ENCODE data around the gene SERPINE2.
"Not testable (repeated sequence)": the region's sequence is repeated elsewhere in the genome, so short reads cannot be mapped to it uniquely, and the experiment has no call there.

SERPINE2 gene

DNA sequence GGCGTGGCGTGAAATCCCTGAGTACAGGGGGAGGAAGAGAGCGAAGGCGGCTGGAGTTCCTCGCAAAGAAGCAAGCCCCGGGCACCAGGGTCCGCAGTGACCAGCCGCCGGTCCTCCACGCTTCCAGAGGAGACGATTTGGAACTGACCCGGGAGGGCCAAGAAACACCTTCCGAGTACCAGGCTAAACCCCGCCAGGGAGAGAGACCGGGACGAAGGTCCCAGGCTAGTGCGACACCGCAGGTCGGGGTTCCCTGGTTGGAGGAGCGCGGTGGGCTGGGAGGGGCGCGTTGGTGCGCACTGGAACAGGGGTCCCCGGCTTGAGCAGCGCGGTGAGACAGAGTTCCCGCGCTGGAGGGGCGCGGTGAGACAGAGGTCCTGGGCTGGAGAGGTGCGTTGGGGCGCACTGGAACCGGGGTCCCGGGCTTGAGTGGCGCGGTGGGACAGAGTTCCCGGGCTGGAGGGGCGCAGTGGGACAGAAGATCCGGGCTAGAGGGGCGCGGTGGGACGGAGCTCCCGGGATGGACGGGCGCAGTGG, 94.9 kb downstream of the SERPINE2 start:
- TF ChIP-seq ZFX (IDR thresholded peaks at IDR 0.05) = no peak
- TF ChIP-seq, protein P1, sequence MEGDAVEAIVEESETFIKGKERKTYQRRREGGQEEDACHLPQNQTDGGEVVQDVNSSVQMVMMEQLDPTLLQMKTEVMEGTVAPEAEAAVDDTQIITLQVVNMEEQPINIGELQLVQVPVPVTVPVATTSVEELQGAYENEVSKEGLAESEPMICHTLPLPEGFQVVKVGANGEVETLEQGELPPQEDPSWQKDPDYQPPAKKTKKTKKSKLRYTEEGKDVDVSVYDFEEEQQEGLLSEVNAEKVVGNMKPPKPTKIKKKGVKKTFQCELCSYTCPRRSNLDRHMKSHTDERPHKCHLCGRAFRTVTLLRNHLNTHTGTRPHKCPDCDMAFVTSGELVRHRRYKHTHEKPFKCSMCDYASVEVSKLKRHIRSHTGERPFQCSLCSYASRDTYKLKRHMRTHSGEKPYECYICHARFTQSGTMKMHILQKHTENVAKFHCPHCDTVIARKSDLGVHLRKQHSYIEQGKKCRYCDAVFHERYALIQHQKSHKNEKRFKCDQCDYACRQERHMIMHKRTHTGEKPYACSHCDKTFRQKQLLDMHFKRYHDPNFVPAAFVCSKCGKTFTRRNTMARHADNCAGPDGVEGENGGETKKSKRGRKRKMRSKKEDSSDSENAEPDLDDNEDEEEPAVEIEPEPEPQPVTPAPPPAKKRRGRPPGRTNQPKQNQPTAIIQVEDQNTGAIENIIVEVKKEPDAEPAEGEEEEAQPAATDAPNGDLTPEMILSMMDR (conservative IDR thresholded peaks at IDR 0.05) = no peak
- peak overlapping the region; percentile 85 for H3K27ac ChIP-seq

DNA sequence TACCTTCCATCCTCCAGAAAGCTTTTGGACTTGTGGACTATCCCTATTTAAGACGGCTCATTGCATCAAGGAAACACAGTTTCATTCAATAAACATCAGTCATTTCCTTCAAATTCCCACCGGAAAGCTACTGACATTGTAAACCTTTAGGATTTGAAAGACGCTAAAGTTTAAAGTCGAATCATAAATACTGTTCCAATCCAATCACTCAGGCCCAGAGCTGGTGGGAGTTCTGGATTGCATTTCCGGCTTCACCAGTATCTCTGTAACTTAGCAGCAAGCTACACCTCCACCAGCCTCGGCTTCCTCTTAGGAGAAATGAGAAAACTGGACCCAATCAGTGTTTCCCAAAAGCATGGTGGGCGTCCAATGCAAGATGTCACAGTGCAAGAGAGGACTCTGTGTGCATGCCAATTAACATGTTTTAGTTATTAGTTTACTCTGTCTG, 95.5 kb downstream of the SERPINE2 start:
- H3K27ac ChIP-seq = no peak overlapping the region
- TF ChIP-seq, protein P1 (conservative IDR thresholded peaks at IDR 0.05) = no peak
- no peak for TF ChIP-seq ZFX (IDR thresholded peaks at IDR 0.05)

DNA sequence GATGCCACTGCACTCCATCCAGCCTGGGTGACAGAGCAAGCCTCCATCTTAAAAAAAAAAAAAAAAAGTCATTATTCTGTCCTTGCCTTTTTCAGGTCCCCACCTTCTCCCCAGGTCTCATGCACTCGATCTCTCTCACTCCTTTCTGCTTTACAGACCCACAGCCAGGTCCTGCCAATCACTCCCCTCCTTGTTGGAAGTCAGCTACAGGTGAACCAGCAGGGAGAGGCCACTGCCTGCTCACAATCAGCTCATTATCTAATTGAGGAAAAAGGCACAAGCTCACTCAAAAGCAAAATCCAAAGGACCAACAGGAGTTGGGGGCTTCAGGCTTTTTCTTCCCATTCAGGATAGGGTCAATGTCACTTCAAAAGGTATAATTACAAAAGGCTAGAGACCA, 96.0 kb downstream of the SERPINE2 start:
- H3K27ac ChIP-seq = no peak overlapping the region
- no peak for TF ChIP-seq ZFX (IDR thresholded peaks at IDR 0.05)
- TF ChIP-seq, protein P1 (conservative IDR thresholded peaks at IDR 0.05) = no peak

DNA sequence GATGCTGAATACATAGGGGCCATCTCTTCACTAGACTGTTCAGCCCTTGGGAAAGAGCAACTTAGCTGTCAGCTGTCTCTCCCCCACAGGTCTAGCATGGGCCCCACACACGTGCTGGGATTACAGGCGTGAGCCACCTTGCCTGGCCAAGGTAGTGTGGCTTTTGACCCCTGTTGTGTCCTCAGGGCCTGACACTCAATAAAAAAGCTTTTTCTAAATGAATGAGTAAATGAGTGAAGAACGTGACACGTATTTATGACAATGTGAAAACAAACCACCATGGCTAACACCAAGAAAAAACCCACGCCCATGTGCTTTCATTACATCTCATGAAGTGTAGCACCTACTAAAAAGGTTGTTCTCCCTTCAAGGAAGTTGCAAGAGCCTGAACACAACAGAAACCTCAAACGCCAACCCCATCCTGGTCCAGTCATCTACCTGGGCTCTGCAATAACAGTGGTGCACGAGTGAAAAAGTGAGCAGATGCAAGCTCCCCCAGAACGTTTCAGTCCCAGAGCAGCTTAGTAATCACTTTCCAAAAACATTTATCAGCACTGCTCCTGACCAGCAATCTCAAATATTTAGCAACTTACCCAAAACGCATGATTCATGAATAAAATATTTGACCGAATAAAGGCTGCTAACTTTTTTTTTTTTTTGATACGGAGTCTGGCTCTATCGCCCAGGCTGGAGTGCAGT, 97.4 kb downstream of the SERPINE2 start:
- no peak overlapping the region for H3K27ac ChIP-seq
- TF ChIP-seq, protein P1 (conservative IDR thresholded peaks at IDR 0.05) = no peak
- no peak for TF ChIP-seq ZFX (IDR thresholded peaks at IDR 0.05)

DNA sequence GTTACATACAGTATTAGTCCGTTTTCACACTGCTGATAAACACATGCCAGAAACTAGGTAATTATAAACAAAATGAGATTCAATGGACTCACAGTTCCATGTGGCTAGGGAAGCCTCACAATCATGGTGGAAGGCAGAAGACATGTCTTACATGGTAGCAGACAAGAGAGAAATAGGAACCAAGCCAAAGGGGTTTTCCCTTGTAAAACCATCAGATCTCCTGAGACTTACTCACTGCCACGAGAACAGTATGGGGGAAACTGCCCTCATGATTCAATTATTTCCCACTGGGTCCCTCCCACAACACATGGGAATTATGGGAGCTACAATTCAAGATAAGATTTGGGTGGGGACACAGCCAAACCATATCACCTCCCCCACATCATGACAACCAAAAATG, 99.6 kb downstream of the SERPINE2 start:
- H3K27ac ChIP-seq = not testable (repeated sequence)

DNA sequence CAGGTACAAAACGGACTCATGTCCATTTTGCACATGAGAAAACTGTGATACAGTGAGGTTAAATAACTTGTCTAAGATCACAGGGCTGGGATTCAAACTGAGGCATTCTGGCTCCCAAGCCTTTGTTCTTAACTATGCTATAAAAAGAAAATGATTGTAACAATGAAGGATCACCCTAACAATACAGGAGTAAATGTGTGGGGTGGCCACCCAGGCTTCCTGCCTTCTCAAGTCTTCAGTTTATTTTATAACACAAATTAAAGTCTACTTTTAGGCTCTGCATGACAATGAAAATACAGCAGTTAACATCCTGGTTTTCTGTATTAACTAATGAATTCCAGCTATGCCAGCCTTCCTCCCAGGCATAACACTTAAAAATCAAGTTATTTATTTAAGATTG, 101.6 kb downstream of the SERPINE2 start:
- TF ChIP-seq, protein P1 (conservative IDR thresholded peaks at IDR 0.05) = no peak
- no peak for TF ChIP-seq ZFX (IDR thresholded peaks at IDR 0.05)
- H3K27ac ChIP-seq = no peak overlapping the region

DNA sequence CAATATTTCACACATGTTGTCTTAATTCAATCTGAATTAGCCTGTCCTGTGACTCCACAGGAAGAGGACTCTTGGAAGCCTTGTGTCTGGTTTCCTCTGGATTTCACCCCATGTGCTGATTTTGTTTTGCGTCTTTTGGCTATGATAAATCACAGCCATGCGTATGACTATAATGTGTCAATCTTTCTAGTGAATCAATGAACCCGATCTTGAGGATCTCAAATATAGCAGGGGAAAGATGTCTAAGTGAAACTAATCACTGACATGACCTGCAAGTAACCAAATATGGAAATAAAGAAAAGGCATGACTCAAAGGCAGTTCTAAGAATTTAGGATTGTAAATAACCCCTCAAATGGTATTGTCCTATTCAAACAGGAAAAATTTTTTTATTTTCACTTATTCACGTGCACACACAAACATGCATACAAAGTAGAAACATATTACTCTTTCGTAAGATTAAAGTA, 102.2 kb downstream of the SERPINE2 start:
- H3K27ac ChIP-seq = no peak overlapping the region
- TF ChIP-seq, protein P1 (conservative IDR thresholded peaks at IDR 0.05) = no peak
- TF ChIP-seq ZFX (IDR thresholded peaks at IDR 0.05) = no peak
